ENCODE data around the gene SPTBN1.

Gene SPTBN1

GRCh38 chr2:54618646-54619565 lies 162.8 kb downstream of the SPTBN1 start:
- peak overlapping the region; percentile 56 for H3K9ac ChIP-seq (ENCODE audit: insufficient read length)
- H3K4me3 ChIP-seq, result 0 out of 2 replicates have a peak overlapping the region, but pooled peaks have one; percentile 30
- H3K36me3 ChIP-seq (ENCODE audit: insufficient read depth, low read length), result peaks cover 49% of the 10 kb centered on the region
- DNase-seq (ENCODE audit: low read depth, low spot score), result peak; percentile 18
- H3K27ac ChIP-seq, result peak overlapping the region; percentile 72
- no peaks in the 10 kb centered on the region for H3K9me3 ChIP-seq (ENCODE audit: low read depth, low read length)
- TF ChIP-seq FOXP2 (optimal IDR thresholded peaks at IDR 0.05; ENCODE audit: control extremely low read depth, extremely low read length, insufficient read depth) (no peak), EZH2 (IDR thresholded peaks at IDR 0.05) (no peak), POLR2AphosphoS5 (IDR thresholded peaks at IDR 0.05; ENCODE audit: borderline replicate concordance, low read depth, low read length) (no peak)

DNA sequence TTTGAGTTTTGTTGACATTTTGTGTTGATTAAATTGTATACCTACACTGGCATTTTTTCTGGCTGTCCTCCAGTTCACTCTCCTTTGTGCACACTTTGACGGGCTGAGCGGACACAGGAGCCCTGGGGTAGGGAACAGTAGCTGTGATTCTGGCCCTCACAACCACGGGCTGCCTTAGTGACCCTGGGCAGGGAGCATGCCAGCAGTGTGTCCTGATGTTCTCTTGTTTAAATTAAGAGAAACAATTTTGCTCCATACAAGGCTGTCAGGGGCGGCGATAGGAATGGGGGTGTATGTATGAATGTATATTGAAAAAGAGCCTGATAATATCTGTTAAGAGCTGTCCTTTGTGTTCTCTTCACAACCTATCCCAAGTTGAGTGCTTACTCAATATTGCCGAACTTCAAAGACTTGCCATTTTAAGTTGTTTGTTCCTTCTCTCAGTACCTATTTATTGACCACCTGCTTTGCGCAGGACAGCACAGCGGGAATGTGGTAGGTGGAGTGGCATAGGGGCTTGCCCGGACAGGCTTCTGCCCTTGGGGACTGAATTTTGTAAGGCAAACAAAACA lies 163.6 kb downstream of the SPTBN1 start:
- no peak overlapping the region for H3K9ac ChIP-seq (ENCODE audit: insufficient read length)

GRCh38 chr2:54620948-54621347 lies 164.8 kb downstream of the SPTBN1 start:
- Histone ChIP-seq H3K36me3 (ENCODE audit: insufficient read depth, low read length) (peaks cover 54% of the 10 kb centered on the region), H3K9ac (ENCODE audit: insufficient read length) (no peak overlapping the region), H3K4me3 (no peak overlapping the region), H3K27ac (no peak overlapping the region), H3K9me3 (ENCODE audit: low read depth, low read length) (no peaks in the 10 kb centered on the region)
- TF ChIP-seq EZH2 (IDR thresholded peaks at IDR 0.05) (no peak), POLR2AphosphoS5 (IDR thresholded peaks at IDR 0.05; ENCODE audit: borderline replicate concordance, low read depth, low read length) (no peak), FOXP2 (optimal IDR thresholded peaks at IDR 0.05; ENCODE audit: control extremely low read depth, extremely low read length, insufficient read depth) (no peak)
- DNase-seq (ENCODE audit: low read depth, low spot score), result no peak

More for the DNA sequence above, 163.6 kb downstream of the SPTBN1 start:
- Histone ChIP-seq H3K36me3 (ENCODE audit: insufficient read depth, low read length) (peaks cover 51% of the 10 kb centered on the region), H3K4me3 (no peak overlapping the region), H3K27ac (no peak overlapping the region), H3K9me3 (ENCODE audit: low read depth, low read length) (no peaks in the 10 kb centered on the region)
- TF ChIP-seq FOXP2 (optimal IDR thresholded peaks at IDR 0.05; ENCODE audit: control extremely low read depth, extremely low read length, insufficient read depth) (no peak), POLR2AphosphoS5 (IDR thresholded peaks at IDR 0.05; ENCODE audit: borderline replicate concordance, low read depth, low read length) (no peak), EZH2 (IDR thresholded peaks at IDR 0.05) (no peak)
- no peak for DNase-seq (ENCODE audit: low read depth, low spot score)

- no peak overlapping the region for H3K4me3 ChIP-seq
- TF ChIP-seq EZH2 (IDR thresholded peaks at IDR 0.05), result no peak
- no peak for TF ChIP-seq POLR2AphosphoS5 (IDR thresholded peaks at IDR 0.05; ENCODE audit: borderline replicate concordance, low read depth, low read length)
- TF ChIP-seq FOXP2 (optimal IDR thresholded peaks at IDR 0.05; ENCODE audit: control extremely low read depth, extremely low read length, insufficient read depth), result no peak
- no peak overlapping the region for H3K9ac ChIP-seq (ENCODE audit: insufficient read length)
- no peaks in the 10 kb centered on the region for H3K9me3 ChIP-seq (ENCODE audit: low read depth, low read length)
- peaks cover 64% of the 10 kb centered on the region for H3K36me3 ChIP-seq (ENCODE audit: insufficient read depth, low read length)
- DNase-seq (ENCODE audit: low read depth, low spot score), result peak; percentile 18
- H3K27ac ChIP-seq, result no peak overlapping the region
Measured at GRCh38 chr2:54624591-54625071, 168.5 kb downstream of the SPTBN1 start.

DNA sequence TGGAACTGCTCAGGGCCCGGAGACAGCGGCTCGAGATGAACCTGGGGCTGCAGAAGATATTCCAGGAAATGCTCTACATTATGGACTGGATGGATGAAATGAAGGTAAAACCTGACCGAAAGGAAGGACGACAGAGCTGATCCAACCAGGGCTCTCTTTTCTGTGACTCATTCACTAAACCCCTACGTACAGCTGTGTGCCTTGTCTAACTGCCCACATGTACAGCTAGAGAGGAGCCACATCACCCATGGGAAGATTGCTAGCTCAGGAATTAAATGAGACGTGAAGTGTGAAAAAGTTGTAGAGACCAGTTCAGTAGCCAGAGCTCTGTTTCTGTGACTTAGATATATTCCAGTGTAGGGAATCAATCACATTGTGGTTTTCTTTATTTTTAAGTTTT lies 170.0 kb downstream of the SPTBN1 start:
- Histone ChIP-seq H3K4me3 (no peak overlapping the region), H3K9me3 (ENCODE audit: low read depth, low read length) (no peaks in the 10 kb centered on the region), H3K36me3 (ENCODE audit: insufficient read depth, low read length) (peaks cover 76% of the 10 kb centered on the region), H3K27ac (no peak overlapping the region), H3K9ac (ENCODE audit: insufficient read length) (no peak overlapping the region)
- DNase-seq (ENCODE audit: low read depth, low spot score), result no peak
- TF ChIP-seq EZH2 (IDR thresholded peaks at IDR 0.05) (no peak), FOXP2 (optimal IDR thresholded peaks at IDR 0.05; ENCODE audit: control extremely low read depth, extremely low read length, insufficient read depth) (no peak), POLR2AphosphoS5 (IDR thresholded peaks at IDR 0.05; ENCODE audit: borderline replicate concordance, low read depth, low read length) (no peak)

DNA sequence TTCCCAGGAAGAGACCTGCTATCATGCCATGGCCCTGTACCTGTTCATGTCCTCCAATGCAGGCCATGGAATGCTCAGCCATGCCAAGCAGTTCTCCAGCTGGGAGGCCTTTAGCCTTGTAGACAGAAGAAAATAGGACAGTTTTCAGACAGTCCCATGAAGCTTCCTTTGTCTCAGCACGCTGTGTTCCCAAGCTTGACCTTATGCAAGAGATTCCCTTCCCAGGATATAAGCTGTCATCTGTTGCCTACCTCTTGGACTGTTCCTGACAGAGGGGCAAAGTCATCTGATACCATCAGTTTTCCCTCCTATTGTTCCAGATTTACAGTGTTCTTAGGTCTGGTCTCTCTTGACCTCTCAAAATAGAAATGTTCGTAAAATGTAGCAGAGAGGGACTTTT lies 170.8 kb downstream of the SPTBN1 start:
- no peak for TF ChIP-seq POLR2AphosphoS5 (IDR thresholded peaks at IDR 0.05; ENCODE audit: borderline replicate concordance, low read depth, low read length)
- TF ChIP-seq FOXP2 (optimal IDR thresholded peaks at IDR 0.05; ENCODE audit: control extremely low read depth, extremely low read length, insufficient read depth), result no peak
- TF ChIP-seq EZH2 (IDR thresholded peaks at IDR 0.05), result no peak
- Histone ChIP-seq H3K9ac (ENCODE audit: insufficient read length) (no peak overlapping the region), H3K36me3 (ENCODE audit: insufficient read depth, low read length) (peaks cover 77% of the 10 kb centered on the region), H3K9me3 (ENCODE audit: low read depth, low read length) (no peaks in the 10 kb centered on the region), H3K27ac (no peak overlapping the region), H3K4me3 (no peak overlapping the region)
- no peak for DNase-seq (ENCODE audit: low read depth, low spot score)

GRCh38 chr2:54627973-54628372 lies 171.8 kb downstream of the SPTBN1 start:
- H3K36me3 ChIP-seq (ENCODE audit: insufficient read depth, low read length), result peaks cover 78% of the 10 kb centered on the region
- no peak for TF ChIP-seq POLR2AphosphoS5 (IDR thresholded peaks at IDR 0.05; ENCODE audit: borderline replicate concordance, low read depth, low read length)
- TF ChIP-seq FOXP2 (optimal IDR thresholded peaks at IDR 0.05; ENCODE audit: control extremely low read depth, extremely low read length, insufficient read depth), result no peak
- TF ChIP-seq EZH2 (IDR thresholded peaks at IDR 0.05), result no peak
- no peak overlapping the region for H3K4me3 ChIP-seq
- H3K9ac ChIP-seq (ENCODE audit: insufficient read length), result no peak overlapping the region
- no peak overlapping the region for H3K27ac ChIP-seq
- H3K9me3 ChIP-seq (ENCODE audit: low read depth, low read length), result no peaks in the 10 kb centered on the region
- DNase-seq (ENCODE audit: low read depth, low spot score), result no peak

DNA sequence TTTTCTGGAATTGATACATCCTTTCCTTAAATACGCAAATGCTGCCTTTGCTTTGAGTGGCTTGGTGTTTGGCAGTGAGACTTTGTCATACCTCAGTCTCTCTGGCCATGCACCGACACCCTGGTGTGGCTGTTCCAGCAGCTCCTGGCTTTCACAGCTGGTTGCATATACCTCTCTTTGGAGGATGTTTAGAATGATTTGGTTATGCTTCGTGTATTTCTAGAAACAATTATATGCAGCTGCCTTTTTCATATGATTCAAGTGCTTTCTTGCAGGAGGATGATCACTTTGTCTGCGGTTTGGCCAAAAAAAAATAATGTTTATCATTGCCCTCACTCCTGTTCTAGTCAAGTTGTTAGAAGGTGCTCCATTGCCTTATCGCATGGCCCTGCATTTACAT lies 172.3 kb downstream of the SPTBN1 start:
- H3K9me3 ChIP-seq (ENCODE audit: low read depth, low read length), result no peaks in the 10 kb centered on the region
- TF ChIP-seq FOXP2 (optimal IDR thresholded peaks at IDR 0.05; ENCODE audit: control extremely low read depth, extremely low read length, insufficient read depth) (no peak), EZH2 (IDR thresholded peaks at IDR 0.05) (no peak), POLR2AphosphoS5 (IDR thresholded peaks at IDR 0.05; ENCODE audit: borderline replicate concordance, low read depth, low read length) (no peak)
- no peak overlapping the region for H3K4me3 ChIP-seq
- no peak overlapping the region for H3K27ac ChIP-seq
- H3K36me3 ChIP-seq (ENCODE audit: insufficient read depth, low read length), result peaks cover 78% of the 10 kb centered on the region
- no peak for DNase-seq (ENCODE audit: low read depth, low spot score)
- no peak overlapping the region for H3K9ac ChIP-seq (ENCODE audit: insufficient read length)
